GM10847 (cell line): ENCODE results near the gene SPATA9.
A peak's percentile ranks its signal among the peaks of the same experiment; 100 is the strongest.

Experiments used
- POLR2A ChIP-seq: IDR thresholded peaks from 2 replicates; pipeline ENCODE4 v1.6.1; 2011; ENCODE audit not compliant: insufficient read length; ENCODE audit errors: extremely low read depth

The SPATA9 gene

GRCh38 chr5:95631991-95632675, 50.7 kb downstream of the SPATA9 start:
- TF ChIP-seq POLR2A: no peak

- TF ChIP-seq POLR2A: no peak
These were observed 51.4 kb downstream of the SPATA9 start for GRCh38 chr5:95631255-95631958.

- no peak for TF ChIP-seq POLR2A
These were observed 52.3 kb downstream of the SPATA9 start for GRCh38 chr5:95630394-95630917.

- no peak for TF ChIP-seq POLR2A
These were observed 53.9 kb downstream of the SPATA9 start for GRCh38 chr5:95628933-95629332.

GRCh38 chr5:95627971-95628810, 54.6 kb downstream of the SPATA9 start:
- no peak for TF ChIP-seq POLR2A

GRCh38 chr5:95626701-95627100, 56.1 kb downstream of the SPATA9 start:
- no peak for TF ChIP-seq POLR2A

- no peak for TF ChIP-seq POLR2A
These were observed 58.4 kb downstream of the SPATA9 start for GRCh38 chr5:95624368-95624767.

GRCh38 chr5:95623706-95624105, 59.1 kb downstream of the SPATA9 start:
- TF ChIP-seq POLR2A: no peak

- no peak for TF ChIP-seq POLR2A
These were observed 60.8 kb downstream of the SPATA9 start for GRCh38 chr5:95621839-95622629.

GRCh38 chr5:95620870-95621838, 61.6 kb downstream of the SPATA9 start:
- no peak for TF ChIP-seq POLR2A

GRCh38 chr5:95620030-95620869, 62.5 kb downstream of the SPATA9 start, which contains the start of gene GPR150:
Gene GPR150 (plus strand): TSS chr5:95620087. CDS start chr5:95620276, 189 bp downstream.
- TF ChIP-seq POLR2A: peak; percentile 20

GRCh38 chr5:95619514-95620029, 63.2 kb downstream of the SPATA9 start:
- no peak for TF ChIP-seq POLR2A

- TF ChIP-seq POLR2A: no peak
These were observed 63.7 kb downstream of the SPATA9 start for GRCh38 chr5:95619096-95619495.

- TF ChIP-seq POLR2A: no peak
These were observed 65.7 kb downstream of the SPATA9 start for GRCh38 chr5:95617057-95617456.
